Subcutaneous abdominal adipose tissue (tissue), 5 donors: ENCODE results near the gene XRCC4.

Experiments
- H3K27ac ChIP-seq: one replicate; pipeline ENCODE4 v1.7.0; 2013; ENCODE audit warnings: low read depth, mild to moderate bottlenecking, inconsistent platforms, low read length, moderate library complexity
- H3K27me3 ChIP-seq, 5 donors: one replicate each; pipeline ENCODE4 v1.7.0; 2013; ENCODE audit warnings: low read length in 5 of 5, inconsistent platforms in 1 of 5; ENCODE audit not compliant: control insufficient read depth in 5 of 5, insufficient read depth in 4 of 5
- H3K36me3 ChIP-seq, 5 donors: one replicate each; pipeline ENCODE4 v1.7.0; 2013; ENCODE audit warnings: low read length in 5 of 5; ENCODE audit not compliant: control insufficient read depth in 5 of 5, insufficient read depth in 5 of 5
- H3K4me1 ChIP-seq, 5 donors: one replicate each; pipeline ENCODE4 v1.7.0; 2013; ENCODE audit warnings: low read length in 5 of 5, mild to moderate bottlenecking in 3 of 5, moderate library complexity in 1 of 5; ENCODE audit not compliant: control insufficient read depth in 5 of 5, insufficient read depth in 5 of 5
- H3K4me3 ChIP-seq, 5 donors: one replicate each; pipeline ENCODE4 v1.7.0; 2013; ENCODE audit warnings: low read length in 5 of 5, low read depth in 1 of 5
- H3K9ac ChIP-seq, 5 donors: one replicate each; pipeline ENCODE4 v1.7.0; 2013; ENCODE audit warnings: low read length in 5 of 5, mild to moderate bottlenecking in 4 of 5, moderate library complexity in 3 of 5
- H3K9me3 ChIP-seq, 5 donors: one replicate each; pipeline ENCODE4 v1.7.0; 2013; ENCODE audit warnings: low read length in 5 of 5; ENCODE audit not compliant: control insufficient read depth in 5 of 5
- donor health status: healthy.
- donor health status: healthy.
- donor health status: healthy.
- donor health status: healthy.
- donor health status: healthy.

Gene XRCC4

GRCh38 chr5:83107692-83108420 lies 30.5 kb downstream of the XRCC4 start:
- H3K9me3 ChIP-seq = no peaks in the 10 kb centered on the region
- no peak overlapping the region for H3K4me3 ChIP-seq
- peaks cover 0 to 6% (median 0%) of the 10 kb centered on the region in 5 donors for H3K36me3 ChIP-seq
- H3K27me3 ChIP-seq = no peaks in the 10 kb centered on the region
- H3K4me1 ChIP-seq = no peaks in the 10 kb centered on the region
- no peak overlapping the region for H3K9ac ChIP-seq
- no peak overlapping the region for H3K27ac ChIP-seq

GRCh38 chr5:83109380-83109779 lies 32.0 kb downstream of the XRCC4 start:
- Histone ChIP-seq H3K36me3 (peaks cover 0 to 6% (median 4%) of the 10 kb centered on the region in 5 donors), H3K27ac (no peak overlapping the region), H3K4me3 (no peak overlapping the region), H3K4me1 (no peaks in the 10 kb centered on the region), H3K9me3 (no peaks in the 10 kb centered on the region), H3K9ac (no peak overlapping the region), H3K27me3 (no peaks in the 10 kb centered on the region)

GRCh38 chr5:83115816-83116215 lies 38.5 kb downstream of the XRCC4 start:
- no peak overlapping the region for H3K4me3 ChIP-seq
- no peaks in the 10 kb centered on the region for H3K4me1 ChIP-seq
- H3K36me3 ChIP-seq = peaks cover 0 to 8% (median 4%) of the 10 kb centered on the region in 5 donors
- H3K27me3 ChIP-seq = no peaks in the 10 kb centered on the region
- H3K9ac ChIP-seq = no peak overlapping the region
- H3K9me3 ChIP-seq = peaks cover 0 to 9% (median 4%) of the 10 kb centered on the region in 5 donors
- no peak overlapping the region for H3K27ac ChIP-seq

- Histone ChIP-seq H3K36me3 (peaks cover 0 to 3% (median 0%) of the 10 kb centered on the region in 5 donors), H3K4me3 (no peak overlapping the region), H3K27ac (no peak overlapping the region), H3K27me3 (no peaks in the 10 kb centered on the region), H3K9me3 (peaks cover 0 to 9% (median 4%) of the 10 kb centered on the region in 5 donors), H3K4me1 (no peaks in the 10 kb centered on the region), H3K9ac (no peak overlapping the region)
Measured at GRCh38 chr5:83118471-83118870, 41.1 kb downstream of the XRCC4 start.

- Histone ChIP-seq H3K27me3 (no peaks in the 10 kb centered on the region), H3K27ac (no peak overlapping the region), H3K36me3 (peaks cover 0 to 2% (median 0%) of the 10 kb centered on the region in 5 donors), H3K9ac (no peak overlapping the region), H3K9me3 (peaks cover 0 to 9% (median 4%) of the 10 kb centered on the region in 5 donors), H3K4me3 (no peak overlapping the region), H3K4me1 (no peaks in the 10 kb centered on the region)
Measured at GRCh38 chr5:83118976-83119375, 41.6 kb downstream of the XRCC4 start.

GRCh38 chr5:83124593-83124992 lies 47.2 kb downstream of the XRCC4 start:
- Histone ChIP-seq H3K36me3 (no peaks in the 10 kb centered on the region), H3K27ac (no peak overlapping the region), H3K4me1 (no peaks in the 10 kb centered on the region), H3K9ac (no peak overlapping the region), H3K4me3 (no peak overlapping the region), H3K9me3 (peaks cover 0 to 4% (median 0%) of the 10 kb centered on the region in 5 donors), H3K27me3 (no peaks in the 10 kb centered on the region)

- H3K4me3 ChIP-seq = no peak overlapping the region
- H3K27me3 ChIP-seq = no peaks in the 10 kb centered on the region
- H3K9me3 ChIP-seq = peaks cover 0 to 4% (median 0%) of the 10 kb centered on the region in 5 donors
- no peak overlapping the region for H3K27ac ChIP-seq
- no peaks in the 10 kb centered on the region for H3K4me1 ChIP-seq
- no peaks in the 10 kb centered on the region for H3K36me3 ChIP-seq
- no peak overlapping the region for H3K9ac ChIP-seq
Measured at GRCh38 chr5:83125560-83125959, 48.2 kb downstream of the XRCC4 start.

- no peak overlapping the region for H3K27ac ChIP-seq
- H3K9ac ChIP-seq = no peak overlapping the region
- no peaks in the 10 kb centered on the region for H3K4me1 ChIP-seq
- H3K27me3 ChIP-seq = no peaks in the 10 kb centered on the region
- H3K4me3 ChIP-seq = no peak overlapping the region
- H3K9me3 ChIP-seq = peaks cover 0 to 4% (median 0%) of the 10 kb centered on the region in 5 donors
- H3K36me3 ChIP-seq = no peaks in the 10 kb centered on the region
Measured at GRCh38 chr5:83126501-83126900, 49.2 kb downstream of the XRCC4 start.

- H3K4me3 ChIP-seq = no peak overlapping the region
- H3K9ac ChIP-seq = no peak overlapping the region
- peaks cover 0 to 9% (median 3%) of the 10 kb centered on the region in 5 donors for H3K36me3 ChIP-seq
- H3K9me3 ChIP-seq = peaks cover 0 to 8% (median 0%) of the 10 kb centered on the region in 5 donors
- H3K27me3 ChIP-seq = no peaks in the 10 kb centered on the region
- no peak overlapping the region for H3K27ac ChIP-seq
- no peaks in the 10 kb centered on the region for H3K4me1 ChIP-seq
Measured at GRCh38 chr5:83133797-83134196, 56.5 kb downstream of the XRCC4 start.

- Histone ChIP-seq H3K27me3 (no peaks in the 10 kb centered on the region), H3K9me3 (no peaks in the 10 kb centered on the region), H3K9ac (no peak overlapping the region), H3K4me1 (peaks cover 0 to 14% (median 6%) of the 10 kb centered on the region in 5 donors), H3K27ac (no peak overlapping the region), H3K36me3 (no peaks in the 10 kb centered on the region), H3K4me3 (no peak overlapping the region)
Measured at GRCh38 chr5:83142526-83142925, 65.2 kb downstream of the XRCC4 start.
